Fibroblast of skin of right biceps (primary cell): ENCODE results near the gene MT1E.
A peak's percentile ranks its signal among the peaks of the same experiment; 100 is the strongest.
"Not testable (repeated sequence)": the region's sequence is repeated elsewhere in the genome, so short reads cannot be mapped to it uniquely, and the experiment has no call there.

Source experiments
- DNase-seq: peaks from one replicate; pipeline ENCODE4 v3.0.0-alpha.2; 2013

The MT1E gene

DNA sequence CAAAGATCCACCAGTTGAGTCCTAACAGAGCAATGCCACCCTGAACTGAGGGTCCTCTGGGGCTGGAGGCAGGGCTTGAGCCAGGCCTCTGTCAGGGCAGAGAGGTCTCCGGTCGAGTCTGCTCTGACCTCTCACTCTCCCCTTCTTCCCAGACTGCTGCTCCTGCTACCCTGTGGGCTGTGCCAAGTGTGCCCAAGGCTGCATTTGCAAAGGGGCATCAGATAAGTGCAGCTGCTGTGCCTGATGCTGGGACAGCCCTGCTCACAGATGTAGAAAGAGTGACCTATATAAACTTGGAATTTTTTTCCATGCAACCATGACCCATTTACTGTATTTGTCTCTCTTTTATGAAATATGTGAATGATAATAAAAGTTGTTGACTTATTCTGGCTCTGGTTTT, 23.7 kb downstream of the MT1E start:
- DNase-seq, result no peak

DNA sequence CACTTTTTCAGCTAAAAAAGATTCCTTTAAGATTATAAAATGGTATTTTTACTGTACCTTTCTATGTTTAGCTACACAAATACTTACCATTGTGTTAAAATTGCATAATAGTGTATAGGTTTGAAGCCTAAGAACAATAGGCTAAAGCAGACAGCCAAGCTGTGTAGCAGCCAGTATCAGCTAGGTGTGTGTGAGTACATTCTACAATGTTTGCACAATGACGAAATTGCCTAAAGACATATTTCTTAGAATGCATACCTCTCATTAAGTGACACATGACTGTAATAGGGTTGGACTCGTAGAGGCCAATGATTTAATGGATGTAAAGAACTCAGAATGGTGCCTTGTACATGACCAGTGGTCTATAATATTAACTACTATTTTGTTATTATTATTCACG, 24.2 kb downstream of the MT1E start:
- no peak for DNase-seq

DNA sequence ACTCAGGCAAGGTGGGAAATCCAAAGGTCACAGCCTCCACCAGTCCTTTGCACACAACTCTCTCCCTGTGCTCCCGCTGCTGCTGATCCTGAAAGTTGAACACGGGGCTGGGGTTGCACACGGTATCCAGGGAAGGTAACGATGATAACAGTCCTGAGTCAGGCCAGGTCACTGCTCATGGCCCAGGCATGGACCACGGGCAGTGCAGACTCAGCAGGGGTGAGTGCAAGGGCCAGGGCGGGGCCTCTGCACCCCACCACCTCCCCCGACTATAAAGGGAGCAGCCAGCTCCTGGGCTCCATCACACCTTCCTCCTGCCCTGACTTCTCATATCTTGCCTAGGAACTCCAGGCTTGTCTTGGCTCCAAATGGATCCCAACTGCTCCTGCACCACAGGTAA, 26.0 kb downstream of the MT1E start, which contains the start of gene MT1B:
Gene MT1B (plus strand): TSS at position 301 of the 400 bp plus-strand sequence. CDS start 68 bp downstream, at position 369.
- no peak for DNase-seq

DNA sequence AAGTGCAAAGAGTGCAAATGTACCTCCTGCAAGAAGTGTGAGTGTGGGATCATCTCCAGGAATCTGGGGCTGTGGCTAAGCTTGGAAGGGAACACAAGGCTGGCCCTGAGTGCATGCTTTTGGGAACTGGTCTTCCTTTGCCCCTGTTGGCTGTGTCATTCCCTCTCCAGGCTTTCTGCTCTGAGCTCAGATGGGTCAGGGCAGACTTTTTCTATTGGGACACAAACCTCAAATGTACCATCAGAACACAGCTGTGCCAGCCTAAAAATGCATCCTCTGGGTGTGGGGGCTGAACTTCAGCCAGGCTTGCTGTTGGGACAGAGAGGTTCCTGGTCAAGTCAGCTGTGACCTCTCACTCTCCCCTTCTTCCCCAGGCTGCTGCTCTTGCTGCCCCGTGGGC, 27.0 kb downstream of the MT1E start:
- no peak for DNase-seq

DNA sequence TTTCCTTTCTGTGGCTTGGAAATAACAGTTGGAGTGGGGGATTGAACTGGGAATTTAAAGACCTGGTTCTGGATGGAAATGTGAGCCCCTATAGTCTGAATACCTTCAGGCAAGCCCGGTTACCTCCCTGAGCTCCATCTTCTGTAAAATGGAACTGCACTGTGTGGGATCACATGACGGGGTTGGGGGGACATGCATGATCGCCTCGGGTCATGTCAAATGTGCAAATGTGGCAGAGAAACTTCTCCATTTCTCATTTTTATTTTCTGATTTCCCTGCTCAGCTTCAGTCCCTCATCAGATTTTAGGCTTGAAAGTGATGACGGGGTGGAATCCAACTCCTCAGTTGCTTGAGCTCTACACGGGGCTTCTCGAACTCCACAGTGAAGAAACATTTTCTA, 27.6 kb downstream of the MT1E start:
- no peak for DNase-seq

DNA sequence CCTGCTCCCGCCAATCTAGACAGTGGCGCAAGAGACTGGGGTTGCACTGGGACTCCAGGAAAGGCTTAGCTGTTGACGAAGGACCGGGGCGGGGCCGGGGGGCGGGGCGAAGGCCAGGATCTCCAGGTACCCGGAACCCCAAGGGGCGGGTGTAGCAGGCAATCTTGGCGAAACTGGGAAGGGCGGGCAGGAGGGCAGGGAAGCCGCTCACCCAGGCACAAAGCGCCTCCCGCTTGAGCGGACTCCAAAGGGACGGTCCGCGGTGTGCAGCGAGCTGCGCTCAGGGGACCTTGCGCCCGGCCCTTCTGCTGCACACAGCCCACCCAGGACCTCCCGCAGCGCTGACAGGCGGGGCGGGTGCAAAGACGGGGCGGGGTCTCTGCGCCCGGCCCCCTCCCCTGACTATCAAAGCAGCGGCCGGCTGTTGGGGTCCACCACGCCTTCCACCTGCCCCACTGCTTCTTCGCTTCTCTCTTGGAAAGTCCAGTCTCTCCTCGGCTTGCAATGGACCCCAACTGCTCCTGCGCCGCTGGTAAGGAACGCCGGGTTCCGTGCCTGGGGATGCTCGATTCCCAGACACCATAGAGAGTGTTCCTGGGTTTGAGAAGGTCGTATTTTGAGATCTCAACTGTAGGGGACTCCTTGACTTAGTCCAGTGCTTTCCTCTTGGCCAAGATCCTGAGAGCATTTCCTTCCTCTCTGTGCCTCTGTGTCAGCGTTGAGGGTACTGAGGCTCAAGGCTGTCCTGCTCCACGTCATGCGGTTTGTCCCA, 32.2 kb downstream of the MT1E start, which contains the start of gene MT1F:
Gene MT1F (plus strand): TSS at position 405 of the 772 bp plus-strand sequence. CDS start 100 bp downstream, at position 505.
- peak; percentile 23 for DNase-seq

DNA sequence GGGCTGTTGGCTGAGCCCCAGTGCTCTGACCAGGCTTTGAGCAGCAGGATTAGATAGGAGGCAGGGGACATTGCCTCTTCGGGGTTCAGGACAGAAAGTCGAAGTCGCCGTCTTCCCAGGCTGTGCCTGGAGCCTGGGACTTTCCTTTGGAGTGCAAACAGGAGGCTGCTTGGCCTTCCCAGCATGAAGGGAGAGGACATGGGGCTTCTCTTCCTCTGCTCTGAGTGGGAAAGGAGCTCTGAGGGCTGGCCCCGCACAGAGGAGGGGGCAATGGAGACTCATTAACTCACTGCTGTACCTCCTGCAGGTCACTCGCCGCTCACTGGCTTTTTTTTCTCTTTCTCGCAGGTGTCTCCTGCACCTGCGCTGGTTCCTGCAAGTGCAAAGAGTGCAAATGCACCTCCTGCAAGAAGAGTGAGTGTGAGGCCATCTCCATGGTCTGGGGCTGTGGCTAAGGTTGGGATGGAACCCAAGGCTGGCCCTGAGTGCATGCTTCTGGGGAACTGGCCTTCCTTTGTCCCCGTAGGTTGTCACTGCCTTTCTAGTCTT, 32.8 kb downstream of the MT1E start:
- no peak for DNase-seq

DNA sequence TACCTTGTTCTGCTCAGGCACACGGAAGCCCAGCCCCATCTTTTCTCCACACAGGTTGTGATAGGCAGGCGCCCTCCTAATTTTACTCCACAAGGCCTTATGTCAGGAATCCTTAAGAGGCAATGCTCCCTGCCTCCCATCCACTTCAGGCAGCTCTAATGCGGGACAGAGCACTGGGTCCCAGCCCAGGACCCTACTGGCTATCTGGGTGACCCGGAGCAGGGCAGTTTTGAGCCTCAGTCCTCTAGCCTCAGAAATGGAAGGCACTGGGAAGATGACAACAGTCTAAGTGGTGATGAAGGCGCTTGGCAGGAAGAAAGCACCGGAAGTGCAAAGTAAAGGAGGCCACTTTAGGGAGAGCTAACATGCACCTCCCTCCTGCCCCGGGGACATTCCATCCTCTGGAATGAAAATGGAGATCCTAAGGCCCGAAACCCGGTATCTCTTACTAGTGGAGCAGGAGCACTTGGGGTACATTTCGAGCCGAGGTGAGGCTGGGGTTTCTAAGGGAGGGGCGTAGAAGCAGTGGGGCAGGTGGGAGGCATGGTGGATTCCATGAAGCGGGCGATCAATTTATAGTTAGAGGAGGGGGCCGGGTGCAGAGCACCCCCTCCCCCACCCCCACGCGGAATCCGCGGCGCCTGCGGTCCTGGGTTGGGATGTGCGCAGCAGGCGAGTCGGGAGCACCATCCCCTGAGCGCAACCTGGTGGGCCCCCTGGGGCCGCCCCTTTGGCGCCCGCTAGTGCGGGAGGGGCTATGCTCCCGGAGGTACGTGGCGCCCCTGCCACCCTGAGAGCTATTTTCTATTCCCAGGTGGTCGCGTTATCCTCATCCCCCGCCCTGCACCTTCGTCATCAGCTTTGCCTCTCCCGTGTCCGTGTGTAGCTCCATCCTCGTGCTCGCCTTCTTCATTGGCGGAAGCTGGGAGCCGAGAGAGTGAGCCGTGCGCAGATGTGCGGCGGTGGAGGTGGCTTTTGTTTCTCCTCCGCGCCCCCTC, 37.1 kb downstream of the MT1E start:
- no peak for DNase-seq

DNA sequence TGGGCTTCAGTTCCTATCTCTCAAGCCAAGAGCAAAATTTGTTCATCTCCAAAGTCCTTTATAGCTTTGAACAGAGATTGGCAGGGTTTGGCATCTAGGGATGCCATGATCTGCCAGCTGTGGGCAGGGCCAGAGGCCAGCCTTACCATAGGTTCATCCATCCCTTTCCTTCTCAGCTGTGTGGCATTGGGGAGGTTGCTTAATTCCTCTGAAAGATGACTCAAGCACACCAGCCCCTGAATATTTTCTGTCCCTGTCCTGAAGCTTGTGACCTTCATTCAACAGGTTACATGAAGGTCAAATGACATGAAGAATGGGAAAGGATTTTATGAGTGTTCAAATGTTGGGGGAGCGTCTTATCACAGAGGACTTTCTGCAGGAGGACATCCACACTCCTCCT, 38.9 kb downstream of the MT1E start:
- no peak for DNase-seq

DNA sequence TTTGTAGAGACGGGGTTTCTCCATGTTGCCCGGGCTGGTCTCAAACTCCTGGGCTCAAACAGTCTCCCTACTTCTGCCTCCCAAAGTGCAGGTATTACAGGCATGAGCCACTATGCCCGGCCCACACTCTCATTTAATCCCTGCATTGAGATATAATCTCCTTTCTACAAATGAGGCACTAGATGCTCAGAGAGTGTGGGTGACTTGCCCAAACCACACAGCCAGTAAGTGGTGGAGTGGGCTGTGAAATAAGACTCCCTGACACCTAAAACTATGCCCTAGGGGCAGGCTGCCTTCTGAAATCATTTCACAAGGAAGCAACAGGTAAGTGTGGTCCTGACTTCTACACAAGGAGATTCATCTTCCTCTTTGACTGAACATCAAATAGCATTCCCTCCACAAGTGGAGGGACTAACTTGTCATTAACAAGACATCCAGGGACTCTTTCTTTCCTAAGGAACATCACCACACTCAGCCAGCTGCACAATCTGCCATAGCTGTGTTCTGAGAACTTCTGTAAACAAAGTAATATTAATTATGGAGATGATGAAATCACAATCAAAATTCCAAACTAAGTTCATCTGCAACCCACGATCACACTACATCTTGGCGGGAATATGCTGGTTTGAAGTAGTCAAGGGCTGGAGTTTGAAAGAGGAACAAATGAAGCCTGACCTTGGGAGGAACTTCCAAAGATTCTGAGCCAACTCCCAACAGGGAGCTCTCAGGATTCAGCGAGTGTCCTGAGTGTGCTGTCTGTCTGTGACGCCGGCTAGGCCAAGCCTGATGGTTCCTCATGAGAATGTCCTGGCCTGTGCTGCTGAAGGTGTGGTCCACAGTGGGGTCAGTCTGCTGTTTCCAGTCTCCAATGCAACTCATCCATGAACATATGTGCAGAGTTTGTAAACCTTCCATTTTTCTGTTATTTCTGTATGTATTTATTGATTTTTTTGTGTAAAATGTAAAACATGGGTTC, 40.0 kb downstream of the MT1E start:
- not testable (repeated sequence) for DNase-seq

DNA sequence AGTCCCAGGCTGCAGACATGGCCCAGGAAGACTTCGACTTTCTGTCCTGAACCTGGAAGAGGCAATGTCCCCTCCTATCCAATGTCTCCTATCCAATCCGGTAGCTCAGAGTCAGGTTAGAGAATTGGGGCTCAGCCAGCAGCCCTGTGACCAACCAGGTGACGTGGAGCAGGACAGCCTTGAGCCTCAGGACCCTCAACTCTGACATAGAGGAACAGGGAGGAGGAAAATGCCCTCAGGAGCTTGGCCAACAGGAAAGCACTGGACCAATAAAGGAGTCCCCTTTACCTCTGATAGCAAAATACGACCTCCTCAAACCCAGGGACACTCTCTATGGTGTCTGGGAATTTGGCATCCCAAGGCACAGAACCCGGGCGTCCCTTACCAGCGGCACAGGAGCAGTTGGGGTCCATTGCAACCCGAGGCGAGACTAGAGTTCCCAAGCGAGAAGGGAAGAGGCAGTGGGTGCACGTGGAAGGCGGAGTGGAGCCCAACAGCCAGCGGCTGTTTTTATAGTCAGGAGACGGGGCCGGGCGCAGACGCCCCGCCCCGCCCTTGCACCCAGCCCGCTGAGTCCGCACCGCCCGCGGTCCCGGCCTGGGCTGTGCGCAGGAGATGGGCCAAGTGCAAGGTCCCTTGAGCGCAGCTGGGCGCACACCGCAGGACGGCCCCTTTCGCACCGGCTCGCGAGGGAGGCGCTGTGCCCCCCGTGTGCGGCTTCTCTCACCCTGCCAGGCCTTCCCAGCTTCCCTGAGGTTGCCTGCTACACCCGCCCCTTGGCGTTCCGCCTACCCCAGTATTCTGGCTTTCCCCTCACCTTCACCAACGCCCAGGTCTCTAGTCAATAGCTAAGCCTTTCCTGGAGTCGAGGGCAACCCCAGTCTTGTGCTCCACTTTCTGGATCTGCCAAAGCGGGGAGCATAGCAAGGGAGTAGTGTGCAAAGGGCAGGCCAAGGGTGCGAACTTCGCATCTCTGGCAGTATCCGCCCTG, 42.3 kb downstream of the MT1E start, which contains the start of gene MT1G:
Gene MT1G (minus strand): TSS at position 485 of the 991 bp plus-strand sequence. CDS start 72 bp downstream, at position 413.
- DNase-seq, result no peak

DNA sequence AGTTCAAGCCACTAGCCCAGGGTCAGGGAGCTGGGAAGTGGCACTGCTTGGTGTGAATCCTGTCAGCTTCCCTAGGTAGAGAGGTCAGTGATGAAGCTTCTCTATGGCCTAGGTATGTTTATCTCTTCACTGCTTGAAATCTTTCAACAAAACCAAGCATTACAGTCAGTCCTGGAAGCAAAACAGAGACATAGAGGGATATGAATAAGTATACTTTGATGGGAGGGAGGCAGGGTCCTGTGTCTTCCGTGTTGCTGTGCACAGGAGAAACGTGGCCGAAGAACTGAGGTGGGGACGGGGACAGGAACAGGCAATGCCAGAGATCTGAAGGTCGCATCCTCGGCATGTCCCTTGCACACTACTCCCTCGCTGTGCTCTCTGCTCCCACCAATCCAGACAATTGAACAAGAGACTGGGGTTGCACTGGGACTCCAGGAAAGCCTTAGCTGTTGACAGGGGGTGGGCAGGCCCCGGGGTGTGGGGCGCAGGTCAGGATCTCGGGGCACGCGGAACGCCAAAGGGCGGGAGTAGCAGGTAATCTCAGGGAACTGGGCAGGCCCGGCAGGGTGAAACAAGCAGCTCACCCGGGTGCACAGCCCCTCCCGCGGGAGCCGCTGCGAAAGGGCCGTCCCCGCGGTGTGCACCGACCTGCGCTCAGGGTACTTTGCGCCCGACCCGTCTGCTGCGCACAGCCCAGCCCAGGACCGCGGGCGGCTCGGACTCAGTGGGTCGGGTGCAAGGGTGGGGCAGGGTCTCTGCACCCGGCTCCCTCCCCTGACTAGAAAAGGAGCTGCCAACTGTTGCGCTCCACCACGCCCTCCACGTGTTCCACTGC, 43.6 kb downstream of the MT1E start, which contains the start of gene MT1H:
Gene MT1H (plus strand): TSS at position 810 of the 835 bp plus-strand sequence. CDS start 71 bp downstream, outside the sequence.
- no peak for DNase-seq

DNA sequence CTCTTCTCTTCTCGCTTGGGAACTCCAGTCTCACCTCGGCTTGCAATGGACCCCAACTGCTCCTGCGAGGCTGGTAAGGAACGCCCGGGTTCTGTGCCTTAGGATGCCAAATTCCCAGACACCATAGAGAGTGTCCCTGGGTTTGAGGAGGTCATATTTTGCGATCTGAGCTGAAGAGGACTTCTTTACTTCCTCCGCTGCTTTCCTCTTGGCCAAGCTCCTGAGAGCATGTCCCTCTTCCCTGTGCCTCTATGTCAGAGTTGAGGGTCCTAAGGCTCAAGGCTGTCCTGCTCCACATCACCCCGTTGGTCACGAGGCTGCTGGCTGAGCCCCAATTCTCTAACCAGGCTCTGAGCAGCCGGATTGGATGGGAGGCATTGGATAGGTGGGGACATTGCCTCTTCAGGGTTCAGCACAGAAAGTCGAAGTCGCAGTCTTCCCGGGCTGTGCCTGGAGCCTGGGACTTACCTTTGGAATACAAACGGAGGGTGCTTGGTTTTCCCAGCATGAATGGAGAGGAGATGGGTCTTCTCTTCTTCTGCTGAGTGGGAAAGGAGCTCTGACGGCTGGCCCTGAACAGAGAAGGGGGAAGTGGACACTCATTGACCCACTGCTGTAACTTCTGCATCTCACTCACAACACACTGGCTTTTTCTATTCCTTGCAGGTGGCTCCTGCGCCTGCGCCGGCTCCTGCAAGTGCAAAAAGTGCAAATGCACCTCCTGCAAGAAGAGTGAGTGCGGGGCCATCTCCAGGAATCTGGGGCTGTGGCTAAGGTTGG, 44.4 kb downstream of the MT1E start:
- no peak for DNase-seq

DNA sequence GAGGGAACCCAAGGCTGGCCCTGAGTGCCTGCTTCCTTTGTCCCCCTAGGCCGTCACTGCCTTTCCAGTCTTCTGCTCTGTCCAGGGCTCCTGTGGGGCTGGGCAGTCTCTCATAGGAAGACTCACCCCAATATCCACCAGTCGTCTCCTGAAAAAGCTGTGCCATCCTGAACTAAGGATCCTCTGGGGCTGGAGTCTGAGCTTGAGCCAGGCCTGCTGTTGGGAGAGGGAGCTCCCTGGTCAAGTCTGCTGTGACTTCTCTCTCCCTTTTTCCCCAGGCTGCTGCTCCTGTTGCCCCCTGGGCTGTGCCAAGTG, 45.0 kb downstream of the MT1E start:
- DNase-seq, result no peak

DNA sequence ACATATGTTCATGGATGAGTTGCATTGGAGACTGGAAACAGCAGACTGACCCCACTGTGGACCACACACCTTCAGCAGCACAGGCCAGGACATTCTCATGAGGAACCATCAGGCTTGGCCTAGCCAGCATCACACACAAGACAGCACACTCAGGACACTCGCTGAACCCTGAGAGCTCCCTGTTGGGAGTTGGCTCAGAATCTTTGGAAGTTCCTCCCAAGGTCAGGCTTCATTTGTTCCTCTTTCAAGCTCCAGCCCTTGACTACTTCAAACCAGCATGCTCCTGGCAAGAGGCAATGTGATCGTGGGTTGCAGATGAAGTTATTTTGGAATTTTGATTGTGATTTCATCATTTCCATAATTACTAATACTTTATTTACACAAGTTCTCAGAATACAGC, 46.1 kb downstream of the MT1E start:
- not testable (repeated sequence) for DNase-seq

DNA sequence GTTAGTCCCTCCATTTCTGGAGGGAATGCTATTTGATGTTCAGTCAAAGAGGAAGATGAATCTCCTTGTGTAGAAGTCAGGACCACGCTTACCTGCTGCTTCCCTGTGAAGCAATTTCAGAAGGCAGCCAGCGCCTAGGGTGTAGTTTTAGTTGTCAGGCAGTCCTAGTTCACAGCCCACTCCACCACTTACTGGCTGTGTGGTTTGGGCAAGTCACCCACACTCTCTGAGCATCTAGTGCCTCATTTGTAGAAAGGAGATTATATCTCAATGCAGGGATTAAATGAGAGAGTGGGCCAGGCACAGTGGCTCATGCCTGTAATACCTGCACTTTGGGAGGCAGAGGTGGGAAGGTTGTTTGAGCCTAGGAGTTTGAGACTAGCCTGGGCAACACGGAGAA, 46.6 kb downstream of the MT1E start:
- not testable (repeated sequence) for DNase-seq

DNA sequence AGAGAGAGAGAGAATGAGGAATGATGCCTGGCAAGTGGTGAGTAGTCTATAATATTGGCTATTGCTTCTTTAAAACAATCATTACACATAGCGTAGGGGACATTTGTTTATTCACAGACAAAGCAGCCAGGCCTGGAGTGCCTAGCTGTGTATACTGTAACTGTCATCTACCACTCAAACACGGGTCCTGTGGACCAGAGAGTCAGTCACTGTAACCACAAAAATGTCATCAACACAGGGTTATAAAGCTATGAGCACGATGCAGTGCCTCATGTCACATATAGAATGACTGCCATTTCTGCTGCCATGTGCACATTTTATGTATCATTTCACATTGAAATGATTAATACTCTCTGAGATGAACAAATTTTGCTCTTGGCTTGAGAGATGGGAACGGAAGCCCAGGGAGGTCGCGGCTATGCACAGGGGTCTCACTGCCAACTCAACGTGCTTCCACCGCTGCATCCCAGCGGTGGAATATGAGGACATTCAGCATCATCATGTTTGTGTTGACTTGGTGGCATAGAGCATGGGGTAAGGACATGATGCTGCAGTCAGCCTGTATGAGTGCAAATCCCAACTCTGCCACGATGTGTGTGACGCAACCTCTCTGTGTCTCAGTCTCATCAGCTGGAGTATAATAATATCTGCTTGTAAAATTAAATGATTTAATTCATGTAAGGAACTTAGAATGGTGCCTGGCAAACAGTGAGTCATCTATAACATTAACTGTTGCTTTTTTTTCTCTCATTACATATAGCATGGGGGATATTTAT, 47.4 kb downstream of the MT1E start:
- no peak for DNase-seq

DNA sequence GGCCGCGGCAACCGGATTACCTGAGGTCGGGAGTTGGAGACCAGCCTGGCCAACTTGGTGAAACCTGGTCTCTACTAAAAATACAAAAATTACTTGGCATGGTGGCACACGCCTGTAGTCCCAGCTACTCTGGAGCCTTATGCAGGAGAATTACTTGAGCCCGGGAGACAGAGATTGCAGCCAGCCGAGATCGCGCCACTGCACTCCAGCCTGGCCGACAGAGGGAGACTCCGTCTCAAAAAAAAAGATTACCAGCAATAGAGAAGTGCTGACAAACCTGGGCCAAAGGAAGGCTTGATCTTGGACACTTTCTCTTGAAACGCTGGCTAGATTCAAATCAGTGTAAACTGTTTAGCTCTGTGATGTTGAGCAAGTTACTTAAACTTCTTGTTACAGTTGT, 48.3 kb downstream of the MT1E start:
- DNase-seq, result peak; percentile 40
